Esophagus squamous epithelium (tissue), 5 donors: ENCODE measurements around the gene CNTNAP2. TPM values are rescaled to one million over a fixed set of nuclear protein-coding genes. Genes with fewer than 3 reads are reported as not detected.

Source experiments
- DNase-seq: peaks from one replicate; lab custom pipeline; 2025; lab: John Stamatoyannopoulos, UW
- H3K27ac ChIP-seq, 4 donors: fragments of 200-600 bp; sonication (generic); one replicate each; pipeline ENCODE4 v1.5.1; 2016 to 2019; ENCODE audit warnings: mild to moderate bottlenecking in 1 of 4
- H3K27me3 ChIP-seq, 4 donors: fragments of 200-600 bp; sonication (generic); 1 replicate in 3 of 4; 2 replicates in 1 of 4; pipeline versions ENCODE4 v1.5.1 to v1.6.0; 2017 to 2021; ENCODE audit warnings: antibody characterized with exemption in 1 of 4
- H3K36me3 ChIP-seq, 3 donors: fragments of 200-600 bp; sonication (generic); one replicate each; pipeline ENCODE4 v1.5.1; 2016 to 2019
- H3K4me1 ChIP-seq, 3 donors: fragments of 200-600 bp; sonication (generic); one replicate each; pipeline ENCODE4 v1.5.1; 2017 to 2019
- H3K4me3 ChIP-seq, 4 donors: fragments of 200-600 bp; sonication (generic); 1 replicate in 3 of 4; 2 replicates in 1 of 4; pipeline ENCODE4 v1.5.1; 2016 to 2019; ENCODE audit warnings: mild to moderate bottlenecking in 2 of 4, moderate library complexity in 1 of 4
- H3K9me3 ChIP-seq, 3 donors: fragments of 200-600 bp; sonication (generic); one replicate each; pipeline ENCODE4 v1.5.1; 2016 to 2019
- CTCF ChIP-seq, 6 experiments: fragments of 450-650 bp in 4 of 6; fragments of 200-600 bp in 2 of 6; sonication (generic) in 2 of 6; IDR thresholded peaks; one replicate each; pipeline ENCODE4 v1.5.1; 2016 to 2019; ENCODE audit warnings: antibody characterized with exemption in 6 of 6, mild to moderate bottlenecking in 4 of 6, moderate library complexity in 4 of 6
- POLR2A ChIP-seq, 4 donors: fragments of 450-650 bp; IDR thresholded peaks; one replicate each; pipeline ENCODE4 v1.6.1; 2017; ENCODE audit warnings: antibody characterized with exemption in 4 of 4, mild to moderate bottlenecking in 4 of 4, moderate library complexity in 3 of 4
- WGBS, 2 donors: methylation state at CpG; one replicate each; pipeline ENCODE4 v1.1.5; 2018; 5-methylcytosine and 5-hydroxymethylcytosine counted together
- intact Hi-C: fragments of 100-400 bp; cut with DNase I; formaldehyde crosslinking; loops from one replicate; pipeline ENCODE4 v1.15.0; 2022
- total RNA-seq, 4 donors: library from RNA; depleted of rRNA; stranded (reverse); fragments of >200 nt; gene quantifications; one replicate each; pipeline ENCODE4 v1.1.0, GENCODE V29; 2016
- donor health status: DM: yes; HTN: yes; CAD: no.

CNTNAP2 gene
- total RNA-seq, 4 donors from 2014 or later: 0.95 to 2.3 (median 1.2) TPM

GRCh38 chr7:147173883-147174282 is 1057.3 kb downstream of the CNTNAP2 start:
- no peaks in the 10 kb centered on the region for H3K36me3 ChIP-seq
- H3K9me3 ChIP-seq: peaks cover 0 to 5% (median 0%) of the 10 kb centered on the region in 3 donors
- no peaks in the 10 kb centered on the region for H3K4me1 ChIP-seq
- no peaks in the 10 kb centered on the region for H3K27me3 ChIP-seq
- TF ChIP-seq POLR2A (IDR thresholded peaks at IDR 0.05): no peak
- no peak for TF ChIP-seq CTCF (IDR thresholded peaks at IDR 0.05)
- no peak for DNase-seq
- H3K4me3 ChIP-seq: no peak overlapping the region
- intact Hi-C loops: no loop called here
- H3K27ac ChIP-seq: no peak overlapping the region

- intact Hi-C loops: no loop called here
- no peak overlapping the region for H3K27ac ChIP-seq
- H3K9me3 ChIP-seq: no peaks in the 10 kb centered on the region
- H3K4me1 ChIP-seq: no peaks in the 10 kb centered on the region
- no peak for TF ChIP-seq CTCF (IDR thresholded peaks at IDR 0.05)
- TF ChIP-seq POLR2A (IDR thresholded peaks at IDR 0.05): no peak
- no peaks in the 10 kb centered on the region for H3K36me3 ChIP-seq
- H3K4me3 ChIP-seq: no peak overlapping the region
- H3K27me3 ChIP-seq: no peaks in the 10 kb centered on the region
- no peak for DNase-seq
Measured at GRCh38 chr7:147182874-147183273, 1066.3 kb downstream of the CNTNAP2 start.

GRCh38 chr7:147183276-147183675 is 1066.7 kb downstream of the CNTNAP2 start:
- Histone ChIP-seq H3K36me3 (no peaks in the 10 kb centered on the region), H3K4me1 (no peaks in the 10 kb centered on the region), H3K27ac (no peak overlapping the region), H3K27me3 (no peaks in the 10 kb centered on the region), H3K4me3 (no peak overlapping the region), H3K9me3 (no peaks in the 10 kb centered on the region)
- 45 to 48% methylated on average over 2 of the region's 2 CpGs for WGBS, 2 donors
- DNase-seq: no peak
- intact Hi-C loops: no loop called here
- TF ChIP-seq CTCF (IDR thresholded peaks at IDR 0.05): no peak
- TF ChIP-seq POLR2A (IDR thresholded peaks at IDR 0.05): no peak

GRCh38 chr7:147188467-147188866 is 1071.9 kb downstream of the CNTNAP2 start:
- intact Hi-C loops: no loop called here

GRCh38 chr7:147193476-147193875 is 1076.9 kb downstream of the CNTNAP2 start:
- no peaks in the 10 kb centered on the region for H3K9me3 ChIP-seq
- intact Hi-C loops: no loop called here
- no peak for DNase-seq
- H3K27me3 ChIP-seq: no peaks in the 10 kb centered on the region
- no peak overlapping the region for H3K27ac ChIP-seq
- H3K4me1 ChIP-seq: no peaks in the 10 kb centered on the region
- no peaks in the 10 kb centered on the region for H3K36me3 ChIP-seq
- TF ChIP-seq POLR2A (IDR thresholded peaks at IDR 0.05): no peak
- TF ChIP-seq CTCF (IDR thresholded peaks at IDR 0.05): no peak
- no peak overlapping the region for H3K4me3 ChIP-seq

More at GRCh38 chr7:147188467-147188866, 1071.9 kb downstream of the CNTNAP2 start:
- H3K27me3 ChIP-seq: no peaks in the 10 kb centered on the region
- WGBS, 2 donors: 64 to 70% methylated on average over 1 of the region's 1 CpG
- no peak overlapping the region for H3K4me3 ChIP-seq
- TF ChIP-seq CTCF (IDR thresholded peaks at IDR 0.05) (no peak), POLR2A (IDR thresholded peaks at IDR 0.05) (no peak)
- no peaks in the 10 kb centered on the region for H3K36me3 ChIP-seq
- H3K27ac ChIP-seq: no peak overlapping the region
- H3K9me3 ChIP-seq: no peaks in the 10 kb centered on the region
- DNase-seq: no peak
- no peaks in the 10 kb centered on the region for H3K4me1 ChIP-seq
